LNCAP (cell line): Measurements from ENCODE around the gene ARMS2.

ENCODE experiments used
- TF ChIP-seq, protein P1 (sequence below): fragments of 450-650 bp; IDR thresholded peaks from 2 replicates; pipeline ENCODE4 v1.5.1; 2017; ENCODE audit warnings: mild to moderate bottlenecking

The ARMS2 gene

DNA sequence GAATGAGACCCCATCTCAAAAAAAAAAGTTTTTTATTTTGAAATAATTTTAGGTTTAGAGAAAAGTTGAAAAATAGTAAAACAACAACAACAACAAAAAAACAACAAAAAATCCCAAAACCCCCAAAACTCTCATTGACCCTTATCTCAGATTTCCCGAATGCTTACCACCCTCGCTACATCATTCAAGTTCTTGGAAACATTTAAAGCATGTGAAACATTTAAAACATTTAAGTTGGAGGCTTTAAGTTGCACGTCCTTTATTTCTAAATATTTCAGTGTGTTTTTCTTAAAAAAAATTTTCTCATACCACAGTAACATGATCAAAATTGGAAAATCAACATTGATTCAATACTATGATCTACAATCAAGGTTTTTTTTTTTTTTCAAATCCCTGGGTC, 382 bp upstream of the ARMS2 start:
- TF ChIP-seq, protein P1, sequence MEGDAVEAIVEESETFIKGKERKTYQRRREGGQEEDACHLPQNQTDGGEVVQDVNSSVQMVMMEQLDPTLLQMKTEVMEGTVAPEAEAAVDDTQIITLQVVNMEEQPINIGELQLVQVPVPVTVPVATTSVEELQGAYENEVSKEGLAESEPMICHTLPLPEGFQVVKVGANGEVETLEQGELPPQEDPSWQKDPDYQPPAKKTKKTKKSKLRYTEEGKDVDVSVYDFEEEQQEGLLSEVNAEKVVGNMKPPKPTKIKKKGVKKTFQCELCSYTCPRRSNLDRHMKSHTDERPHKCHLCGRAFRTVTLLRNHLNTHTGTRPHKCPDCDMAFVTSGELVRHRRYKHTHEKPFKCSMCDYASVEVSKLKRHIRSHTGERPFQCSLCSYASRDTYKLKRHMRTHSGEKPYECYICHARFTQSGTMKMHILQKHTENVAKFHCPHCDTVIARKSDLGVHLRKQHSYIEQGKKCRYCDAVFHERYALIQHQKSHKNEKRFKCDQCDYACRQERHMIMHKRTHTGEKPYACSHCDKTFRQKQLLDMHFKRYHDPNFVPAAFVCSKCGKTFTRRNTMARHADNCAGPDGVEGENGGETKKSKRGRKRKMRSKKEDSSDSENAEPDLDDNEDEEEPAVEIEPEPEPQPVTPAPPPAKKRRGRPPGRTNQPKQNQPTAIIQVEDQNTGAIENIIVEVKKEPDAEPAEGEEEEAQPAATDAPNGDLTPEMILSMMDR = no peak

DNA sequence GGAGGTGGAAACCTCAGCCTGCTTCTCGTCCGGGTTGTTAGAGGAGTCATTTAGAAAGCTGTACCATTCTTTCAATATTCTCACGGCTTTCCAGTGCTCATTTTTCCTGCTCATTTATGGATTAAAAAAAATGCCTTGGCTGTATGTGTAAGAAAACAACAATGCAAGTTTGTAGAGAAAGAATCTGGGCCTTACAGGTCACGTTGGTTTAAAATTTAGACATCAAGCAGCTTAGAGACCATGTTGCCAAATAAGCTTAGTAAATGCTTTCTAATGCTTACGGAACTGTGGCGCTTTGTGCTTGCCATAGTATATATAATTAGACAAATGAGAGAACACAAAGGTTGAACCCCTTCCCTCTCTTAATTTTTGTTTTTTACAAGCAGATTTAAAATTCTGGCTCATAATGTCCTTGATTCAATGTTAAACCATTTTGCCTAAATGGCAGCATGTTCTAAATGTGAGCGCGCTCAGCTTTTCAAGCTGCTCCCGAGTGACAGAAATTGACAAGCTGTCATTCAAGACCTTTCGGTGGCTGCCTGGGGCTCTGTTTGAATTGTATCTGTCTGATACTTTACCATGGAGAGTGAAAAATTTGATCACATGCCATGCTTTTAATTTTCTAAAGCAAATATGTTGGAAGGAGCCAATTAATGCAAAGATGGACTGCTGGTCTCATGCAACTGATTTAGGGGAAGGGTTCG, 1.1 kb downstream of the ARMS2 start:
- TF ChIP-seq, protein P1 = no peak

DNA sequence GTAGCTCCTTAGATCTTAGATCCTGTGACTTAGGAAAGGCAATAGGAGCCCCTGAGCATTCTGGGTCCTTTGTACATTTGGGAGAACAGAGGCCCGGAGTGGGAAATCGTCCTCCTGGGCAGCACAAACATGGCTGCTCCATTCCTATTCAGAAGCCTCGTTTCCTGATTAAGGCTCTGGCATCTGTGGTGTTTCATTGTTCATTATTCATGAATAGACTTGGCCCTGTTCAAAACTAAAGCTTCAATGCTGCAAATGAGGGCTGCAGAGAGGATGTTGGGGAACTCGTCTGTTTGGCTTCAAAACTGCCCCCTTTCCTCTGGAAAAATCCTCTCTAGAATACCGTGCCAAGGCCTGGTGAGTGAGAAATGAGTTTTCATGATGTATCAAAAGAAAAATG, 3.5 kb downstream of the ARMS2 start:
- TF ChIP-seq, protein P1 = no peak

DNA sequence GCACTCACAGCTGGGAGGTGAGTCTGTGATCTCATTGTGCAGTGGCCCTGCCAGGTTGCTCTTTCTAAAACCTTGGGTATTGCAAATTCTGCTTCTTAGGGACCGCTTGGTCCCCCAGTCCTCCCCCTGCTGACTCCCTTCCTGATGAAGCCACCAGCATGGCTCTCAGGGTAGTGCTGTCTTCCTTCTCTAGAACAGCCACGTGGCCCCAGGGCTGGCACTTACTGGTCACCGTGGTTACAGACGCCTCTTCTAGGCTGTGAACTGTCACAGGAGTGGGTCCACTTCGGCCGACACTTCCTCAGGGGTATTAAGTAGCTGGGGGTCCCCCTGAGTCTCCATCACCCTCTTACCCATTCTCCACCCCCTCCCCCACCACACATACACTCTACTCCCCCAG, 4.2 kb downstream of the ARMS2 start:
- TF ChIP-seq, protein P1 = no peak

DNA sequence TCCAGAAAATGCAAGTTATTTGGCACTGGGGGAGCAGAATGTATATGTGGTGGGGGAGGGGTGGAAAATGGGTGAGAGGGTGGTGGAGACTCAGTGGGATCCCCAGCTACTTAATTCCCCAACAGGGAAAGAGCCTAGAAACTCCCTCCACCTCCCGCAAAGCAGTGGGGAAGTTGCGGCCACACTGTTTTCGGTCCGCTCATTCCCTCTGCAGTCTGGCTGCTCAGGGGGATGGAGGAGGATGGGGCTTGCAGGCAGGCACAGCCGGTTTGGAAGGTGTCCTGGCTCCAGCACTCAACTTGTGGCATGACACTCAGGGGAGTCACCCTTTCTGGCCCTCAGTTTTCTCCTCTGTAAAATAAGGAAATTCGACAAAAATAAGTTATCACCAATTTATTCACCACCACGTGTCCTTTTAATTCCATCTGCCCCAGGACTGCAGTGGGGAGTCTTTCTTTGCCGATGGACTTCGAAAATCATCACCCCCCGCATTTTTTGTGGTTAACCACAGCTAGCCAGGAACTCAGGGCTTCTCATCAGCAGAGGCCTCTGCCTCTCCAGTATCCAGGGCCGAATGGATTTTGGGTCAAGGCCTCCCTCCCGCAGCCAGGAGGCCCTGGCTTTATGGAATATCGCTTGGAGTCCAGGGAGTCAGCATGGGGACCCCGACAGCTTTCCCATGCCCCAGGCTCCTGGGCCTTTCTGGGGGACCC, 5.3 kb downstream of the ARMS2 start:
- TF ChIP-seq, protein P1 = no peak

DNA sequence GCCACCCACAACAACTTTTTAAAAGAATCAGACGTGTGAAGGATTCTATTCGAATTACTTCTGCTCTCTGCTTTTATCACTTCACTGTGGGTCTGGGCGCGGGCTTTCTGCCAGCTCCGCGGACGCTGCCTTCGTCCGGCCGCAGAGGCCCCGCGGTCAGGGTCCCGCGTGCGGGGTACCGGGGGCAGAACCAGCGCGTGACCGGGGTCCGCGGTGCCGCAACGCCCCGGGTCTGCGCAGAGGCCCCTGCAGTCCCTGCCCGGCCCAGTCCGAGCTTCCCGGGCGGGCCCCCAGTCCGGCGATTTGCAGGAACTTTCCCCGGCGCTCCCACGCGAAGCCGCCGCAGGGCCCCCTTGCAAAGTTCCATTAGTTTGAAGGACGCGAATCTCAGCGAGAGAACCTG, 6.4 kb downstream of the ARMS2 start:
- TF ChIP-seq, protein P1 = no peak

DNA sequence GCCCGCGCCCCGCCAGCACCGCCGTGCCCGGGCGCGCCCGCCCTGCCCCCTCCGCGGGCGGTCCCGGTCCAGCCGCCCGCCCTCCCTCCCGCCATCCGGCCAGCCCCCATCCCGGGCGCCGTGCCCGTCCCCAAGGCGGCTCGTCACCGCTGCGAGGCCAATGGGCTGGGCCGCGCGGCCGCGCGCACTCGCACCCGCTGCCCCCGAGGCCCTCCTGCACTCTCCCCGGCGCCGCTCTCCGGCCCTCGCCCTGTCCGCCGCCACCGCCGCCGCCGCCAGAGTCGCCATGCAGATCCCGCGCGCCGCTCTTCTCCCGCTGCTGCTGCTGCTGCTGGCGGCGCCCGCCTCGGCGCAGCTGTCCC, 6.9 kb downstream of the ARMS2 start, which contains the start of gene HTRA1:
Gene HTRA1, plus strand, starts transcription at position 187 of the 362 bp plus-strand sequence. Its CDS starts 100 bp downstream, at position 287.
- TF ChIP-seq, protein P1 = no peak
